Measurements from ENCODE around the gene ZNF311.
"Not testable (repeated sequence)": the region's sequence is repeated elsewhere in the genome, so short reads cannot be mapped to it uniquely, and the experiment has no call there.

The ZNF311 gene

DNA sequence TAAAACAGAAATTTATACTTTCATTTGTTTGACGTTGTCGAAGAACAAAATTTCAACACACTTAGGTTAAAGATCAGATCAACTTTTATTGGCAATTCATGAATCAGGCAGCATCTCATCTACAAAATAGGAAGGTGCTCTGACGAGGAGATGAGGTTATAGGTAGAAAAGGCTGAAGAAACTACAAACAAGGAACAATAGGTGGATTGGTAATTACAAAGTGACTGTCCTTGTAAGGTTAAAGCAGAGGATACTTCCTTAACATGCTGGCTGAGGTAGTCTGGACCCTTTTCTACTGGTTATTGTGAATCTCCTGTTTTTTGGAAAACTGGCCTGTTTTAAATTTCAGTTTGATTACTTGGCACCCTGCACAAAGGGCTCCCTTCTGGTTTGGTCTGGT lies 48.8 kb downstream of the ZNF311 start:
- DNase-seq (ENCODE audit: extremely low read depth in 1 of 2, low read depth in 1 of 2) = no peak

GRCh38 chr6:28953585-28954258 lies 51.4 kb downstream of the ZNF311 start:
- no peak for DNase-seq (ENCODE audit: extremely low read depth in 1 of 2, low read depth in 1 of 2)

- DNase-seq (ENCODE audit: extremely low read depth in 1 of 2, low read depth in 1 of 2) = peak in 1 of 2 donors; percentile 36
These were observed 52.0 kb downstream of the ZNF311 start for GRCh38 chr6:28953039-28953584.

- not testable (repeated sequence) for DNase-seq (ENCODE audit: extremely low read depth in 1 of 2, low read depth in 1 of 2)
These were observed 55.4 kb downstream of the ZNF311 start for GRCh38 chr6:28949656-28950195.

- no peak for DNase-seq (ENCODE audit: extremely low read depth in 1 of 2, low read depth in 1 of 2)
These were observed 56.2 kb downstream of the ZNF311 start for GRCh38 chr6:28948782-28949486.

GRCh38 chr6:28947831-28948270 lies 57.3 kb downstream of the ZNF311 start:
- DNase-seq (ENCODE audit: extremely low read depth in 1 of 2, low read depth in 1 of 2) = no peak

DNA sequence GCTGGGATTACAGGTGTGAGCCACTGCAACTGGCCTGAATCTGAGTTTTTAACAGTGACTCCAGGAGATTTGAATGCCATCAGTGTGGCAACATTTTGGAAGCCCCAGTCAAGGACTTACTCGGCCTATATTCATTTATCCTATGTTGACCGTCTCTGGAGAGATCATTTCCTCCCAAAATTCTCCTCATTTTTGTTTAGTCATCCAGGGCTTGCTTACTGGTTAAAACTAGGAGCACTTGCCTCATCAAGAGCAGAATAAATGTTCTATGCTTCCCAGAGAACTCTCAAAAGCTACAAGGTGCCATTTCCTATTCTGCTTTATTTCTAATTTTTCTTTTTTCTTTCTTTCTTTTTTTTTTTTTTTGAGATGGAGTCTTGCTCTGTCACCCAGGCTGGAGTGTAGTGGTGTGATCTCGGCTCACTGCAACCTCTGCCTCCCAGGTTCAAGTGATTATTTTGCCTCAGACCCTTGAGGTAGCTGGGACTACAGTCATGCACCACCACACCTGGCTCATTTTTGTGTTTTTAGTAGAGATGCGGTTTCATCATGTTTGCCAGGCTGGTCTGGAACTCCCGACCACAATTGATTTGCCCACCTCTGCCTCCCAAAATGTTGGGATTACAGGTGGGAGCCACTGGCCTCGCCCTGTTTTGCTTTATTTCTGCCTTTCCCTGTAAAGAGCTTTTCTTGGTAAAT lies 57.9 kb downstream of the ZNF311 start:
- DNase-seq (ENCODE audit: extremely low read depth in 1 of 2, low read depth in 1 of 2) = no peak

DNA sequence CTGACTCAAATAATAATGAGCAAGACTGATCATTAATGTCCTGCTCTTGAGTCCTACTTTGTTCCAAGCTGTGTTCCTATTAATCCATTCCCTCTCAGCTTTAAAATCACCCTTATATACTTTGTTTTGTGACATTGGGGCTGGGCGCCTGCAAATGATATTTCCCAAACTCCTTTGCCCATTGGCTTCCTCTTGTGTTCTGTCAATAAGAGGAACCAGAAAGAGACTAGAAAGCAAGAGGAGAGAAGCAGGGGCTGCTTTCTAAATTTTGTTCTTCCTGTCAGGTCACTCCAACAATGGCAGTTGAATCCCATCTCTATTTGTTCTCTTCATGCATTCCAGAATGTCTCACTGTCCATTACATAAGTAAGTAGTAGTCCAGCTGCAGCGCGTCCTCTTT lies 59.8 kb downstream of the ZNF311 start:
- DNase-seq (ENCODE audit: extremely low read depth in 1 of 2, low read depth in 1 of 2) = no peak

All from stimulated activated CD8-positive, alpha-beta memory T cell treated with anti-CD3 and anti-CD28 coated beads, Interleukin-7, amount 100 ng/mL, for 48 hours (primary cell).